Measurements from ENCODE around the gene XRCC3. TPM values are rescaled to one million over a fixed set of nuclear protein-coding genes. Genes with fewer than 3 reads are reported as not detected.

Gene XRCC3
- total RNA-seq (6.9 TPM), polyA plus RNA-seq (ENCODE audit: insufficient read depth in 1 of 8, insufficient read length in 8 of 8, low replicate concordance in 1 of 8) (10 to 100 TPM in 5 of 8 donors, 1 to 10 TPM in 3; 7.4 to 14.2 (median 11.5) TPM)
- long read RNA-seq, donor 1, partial matches to known transcripts = 0 of 1 reads
- long read RNA-seq, donor 1, other reads (novel, unspliced or antisense) = 0 of 1 reads
- long read RNA-seq, donor 2 = 0 reads
- long read RNA-seq, donor 3, partial matches to known transcripts = 0 of 1 reads
- long read RNA-seq, donor 3, other reads (novel, unspliced or antisense) = 0 of 1 reads
- long read RNA-seq, donor 4 = 0 reads
- long read RNA-seq, donor 5, partial matches to known transcripts = 0 of 1 reads
- long read RNA-seq, donor 5, other reads (novel, unspliced or antisense) = 0 of 1 reads
- long read RNA-seq, donor 6, partial matches to known transcripts = 83 of 98 reads
- long read RNA-seq, donor 6, other reads (novel, unspliced or antisense) = 13 of 98 reads
- long read RNA-seq, donor 7, partial matches to known transcripts = 0 of 1 reads
- long read RNA-seq, donor 7, other reads (novel, unspliced or antisense) = 0 of 1 reads
- long read RNA-seq, donor 8, partial matches to known transcripts = 0 of 1 reads
- long read RNA-seq, donor 8, other reads (novel, unspliced or antisense) = 0 of 1 reads
- long read RNA-seq, donor 9, partial matches to known transcripts = 0 of 1 reads
- long read RNA-seq, donor 9, other reads (novel, unspliced or antisense) = 0 of 1 reads
- long read RNA-seq, donor 10 = 0 reads
- long read RNA-seq, donor 11, partial matches to known transcripts = 0 of 1 reads
- long read RNA-seq, donor 11, other reads (novel, unspliced or antisense) = 0 of 1 reads

GRCh38 chr14:103715052-103716000 is at the start of gene XRCC3, which contains the start of gene ZFYVE21:
XRCC3 (minus strand) TSS chr14:103715451; CDS start chr14:103711087, 4,364 bp downstream.
ZFYVE21 (plus strand) TSS chr14:103715810; CDS start chr14:103715842, 32 bp downstream.
- peak; percentile 100 for DNase-seq
- Histone ChIP-seq H3K27ac (ENCODE audit: low read length) (peak within 1 kb of the TSS; percentile 77), H3K27me3 (ENCODE audit: control insufficient read depth, insufficient read depth, low read length) (no peaks in the 10 kb centered on the region), H3K36me3 (ENCODE audit: control insufficient read depth, insufficient read depth, low read length) (peaks cover 11% of the 10 kb centered on the region), H3K4me1 (ENCODE audit: control insufficient read depth, insufficient read depth, low read length) (peaks cover 69% of the 10 kb centered on the region), H3K9me3 (replicated peaks; ENCODE audit: control insufficient read depth, low read depth, low read length) (no peaks in the 10 kb centered on the region), H3K4me3 (ENCODE audit: low read length) (peak within 1 kb of the TSS; percentile 65)
- WGBS (ENCODE audit: insufficient coverage) = under 1% methylated on average over 121 of the region's 121 CpGs

- no peak overlapping the region for H3K4me3 ChIP-seq (ENCODE audit: low read length)
- H3K27me3 ChIP-seq (ENCODE audit: control insufficient read depth, insufficient read depth, low read length) = no peaks in the 10 kb centered on the region
- no peak for DNase-seq
- no peak overlapping the region for H3K27ac ChIP-seq (ENCODE audit: low read length)
- no peaks in the 10 kb centered on the region for H3K36me3 ChIP-seq (ENCODE audit: control insufficient read depth, insufficient read depth, low read length)
- no peaks in the 10 kb centered on the region for H3K9me3 ChIP-seq (replicated peaks; ENCODE audit: control insufficient read depth, low read depth, low read length)
- no peaks in the 10 kb centered on the region for H3K4me1 ChIP-seq (ENCODE audit: control insufficient read depth, insufficient read depth, low read length)
- WGBS (ENCODE audit: insufficient coverage) = no CpG with 5 or more reads among the region's 5 CpGs
Observed at GRCh38 chr14:103763730-103764488, 48.7 kb upstream of the XRCC3 start.

GRCh38 chr14:103762541-103762940 is 47.3 kb upstream of the XRCC3 start:
- H3K4me3 ChIP-seq (ENCODE audit: low read length) = no peak overlapping the region
- no peaks in the 10 kb centered on the region for H3K27me3 ChIP-seq (ENCODE audit: control insufficient read depth, insufficient read depth, low read length)
- no peak overlapping the region for H3K27ac ChIP-seq (ENCODE audit: low read length)
- no peaks in the 10 kb centered on the region for H3K36me3 ChIP-seq (ENCODE audit: control insufficient read depth, insufficient read depth, low read length)
- H3K4me1 ChIP-seq (ENCODE audit: control insufficient read depth, insufficient read depth, low read length) = no peaks in the 10 kb centered on the region
- 78% methylated on average over 11 of the region's 13 CpGs for WGBS (ENCODE audit: insufficient coverage)
- no peak for DNase-seq
- H3K9me3 ChIP-seq (replicated peaks; ENCODE audit: control insufficient read depth, low read depth, low read length) = no peaks in the 10 kb centered on the region

GRCh38 chr14:103762036-103762435 is 46.8 kb upstream of the XRCC3 start:
- no CpG with 5 or more reads among the region's 1 CpG for WGBS (ENCODE audit: insufficient coverage)
- Histone ChIP-seq H3K4me3 (ENCODE audit: low read length) (no peak overlapping the region), H3K4me1 (ENCODE audit: control insufficient read depth, insufficient read depth, low read length) (no peaks in the 10 kb centered on the region), H3K36me3 (ENCODE audit: control insufficient read depth, insufficient read depth, low read length) (no peaks in the 10 kb centered on the region), H3K9me3 (replicated peaks; ENCODE audit: control insufficient read depth, low read depth, low read length) (no peaks in the 10 kb centered on the region), H3K27ac (ENCODE audit: low read length) (no peak overlapping the region), H3K27me3 (ENCODE audit: control insufficient read depth, insufficient read depth, low read length) (no peaks in the 10 kb centered on the region)
- no peak for DNase-seq

GRCh38 chr14:103758059-103758776 is 43.0 kb upstream of the XRCC3 start:
- Histone ChIP-seq H3K27ac (ENCODE audit: low read length) (no peak overlapping the region), H3K4me3 (ENCODE audit: low read length) (no peak overlapping the region), H3K27me3 (ENCODE audit: control insufficient read depth, insufficient read depth, low read length) (no peaks in the 10 kb centered on the region), H3K36me3 (ENCODE audit: control insufficient read depth, insufficient read depth, low read length) (no peaks in the 10 kb centered on the region), H3K9me3 (replicated peaks; ENCODE audit: control insufficient read depth, low read depth, low read length) (no peaks in the 10 kb centered on the region), H3K4me1 (ENCODE audit: control insufficient read depth, insufficient read depth, low read length) (no peaks in the 10 kb centered on the region)
- 100% methylated on average over 1 of the region's 8 CpGs for WGBS (ENCODE audit: insufficient coverage)
- DNase-seq = no peak

GRCh38 chr14:103755060-103755459 is 39.8 kb upstream of the XRCC3 start:
- no peaks in the 10 kb centered on the region for H3K36me3 ChIP-seq (ENCODE audit: control insufficient read depth, insufficient read depth, low read length)
- no peak overlapping the region for H3K4me3 ChIP-seq (ENCODE audit: low read length)
- H3K9me3 ChIP-seq (replicated peaks; ENCODE audit: control insufficient read depth, low read depth, low read length) = no peaks in the 10 kb centered on the region
- no peak overlapping the region for H3K27ac ChIP-seq (ENCODE audit: low read length)
- no peaks in the 10 kb centered on the region for H3K4me1 ChIP-seq (ENCODE audit: control insufficient read depth, insufficient read depth, low read length)
- no peaks in the 10 kb centered on the region for H3K27me3 ChIP-seq (ENCODE audit: control insufficient read depth, insufficient read depth, low read length)
- no peak for DNase-seq
- WGBS (ENCODE audit: insufficient coverage) = 92% methylated on average over 2 of the region's 6 CpGs

DNA sequence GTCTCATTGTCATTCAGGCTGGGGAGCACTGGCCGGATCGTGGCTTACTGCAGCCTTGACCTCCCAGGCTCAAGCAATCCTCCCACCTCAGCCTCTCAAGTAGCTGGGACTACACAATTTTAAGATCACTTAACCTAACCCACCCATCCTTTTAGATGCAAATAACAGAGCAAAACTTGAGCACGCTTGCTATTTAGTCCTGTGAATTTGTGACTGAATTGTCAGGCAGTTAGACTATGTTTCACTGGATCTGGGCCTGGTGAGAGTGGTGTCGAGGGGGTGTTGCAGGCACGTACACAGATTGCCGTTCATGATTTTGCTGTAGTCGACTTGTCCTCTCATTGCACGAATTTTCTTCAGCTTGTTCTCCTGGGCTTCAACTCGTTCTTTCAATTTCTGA is 38.5 kb upstream of the XRCC3 start:
- Histone ChIP-seq H3K9me3 (replicated peaks; ENCODE audit: control insufficient read depth, low read depth, low read length) (no peaks in the 10 kb centered on the region), H3K27ac (ENCODE audit: low read length) (no peak overlapping the region), H3K27me3 (ENCODE audit: control insufficient read depth, insufficient read depth, low read length) (no peaks in the 10 kb centered on the region), H3K36me3 (ENCODE audit: control insufficient read depth, insufficient read depth, low read length) (no peaks in the 10 kb centered on the region), H3K4me1 (ENCODE audit: control insufficient read depth, insufficient read depth, low read length) (no peaks in the 10 kb centered on the region), H3K4me3 (ENCODE audit: low read length) (no peak overlapping the region)
- 78% methylated on average over 8 of the region's 9 CpGs for WGBS (ENCODE audit: insufficient coverage)
- no peak for DNase-seq

DNA sequence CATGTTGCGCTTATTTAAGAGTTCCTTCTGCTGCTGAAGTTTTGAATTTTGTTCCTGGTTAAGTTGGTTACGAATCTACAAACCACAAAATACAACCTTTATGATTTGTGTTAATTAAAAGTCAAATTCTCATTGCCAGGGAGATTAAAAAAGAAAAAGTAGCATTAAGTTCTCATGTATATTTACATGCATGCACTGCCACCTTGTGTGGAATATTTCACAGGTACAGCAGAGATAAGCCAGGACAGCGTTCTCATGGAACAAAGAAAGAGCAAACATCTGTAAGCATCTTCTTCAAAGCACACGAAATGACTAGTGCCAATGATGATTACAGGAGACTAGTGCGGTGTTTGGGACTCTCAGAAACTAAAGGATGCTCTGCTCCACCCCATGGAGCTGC is 34.6 kb upstream of the XRCC3 start:
- peaks cover 4% of the 10 kb centered on the region for H3K36me3 ChIP-seq (ENCODE audit: control insufficient read depth, insufficient read depth, low read length)
- DNase-seq = no peak
- no peaks in the 10 kb centered on the region for H3K9me3 ChIP-seq (replicated peaks; ENCODE audit: control insufficient read depth, low read depth, low read length)
- no peaks in the 10 kb centered on the region for H3K4me1 ChIP-seq (ENCODE audit: control insufficient read depth, insufficient read depth, low read length)
- H3K27me3 ChIP-seq (ENCODE audit: control insufficient read depth, insufficient read depth, low read length) = no peaks in the 10 kb centered on the region
- H3K4me3 ChIP-seq (ENCODE audit: low read length) = no peak overlapping the region
- 100% methylated on average over 2 of the region's 5 CpGs for WGBS (ENCODE audit: insufficient coverage)
- no peak overlapping the region for H3K27ac ChIP-seq (ENCODE audit: low read length)

DNA sequence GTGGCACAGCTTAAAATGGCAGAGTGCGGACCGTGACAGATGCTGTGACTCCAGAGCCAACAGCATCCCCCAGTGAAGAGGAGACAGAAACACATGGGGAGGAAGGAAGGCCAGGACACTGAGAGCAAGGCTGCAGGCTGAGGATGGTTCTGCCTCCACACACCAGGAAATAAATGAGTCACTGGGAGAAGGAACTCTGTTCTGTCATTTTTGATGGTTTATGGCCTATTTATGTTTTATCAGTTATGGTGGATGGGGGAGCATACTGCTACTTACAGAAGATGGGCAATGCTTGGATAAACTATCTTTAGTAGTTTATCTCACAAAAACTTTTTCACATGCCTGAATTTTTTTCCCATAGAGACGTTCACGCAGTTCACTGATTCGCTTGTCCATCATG is 34.2 kb upstream of the XRCC3 start:
- Histone ChIP-seq H3K36me3 (ENCODE audit: control insufficient read depth, insufficient read depth, low read length) (peaks cover 8% of the 10 kb centered on the region), H3K27me3 (ENCODE audit: control insufficient read depth, insufficient read depth, low read length) (no peaks in the 10 kb centered on the region), H3K9me3 (replicated peaks; ENCODE audit: control insufficient read depth, low read depth, low read length) (no peaks in the 10 kb centered on the region), H3K4me3 (ENCODE audit: low read length) (no peak overlapping the region), H3K4me1 (ENCODE audit: control insufficient read depth, insufficient read depth, low read length) (no peaks in the 10 kb centered on the region), H3K27ac (ENCODE audit: low read length) (no peak overlapping the region)
- WGBS (ENCODE audit: insufficient coverage) = 100% methylated on average over 2 of the region's 5 CpGs
- DNase-seq = no peak

Data from muscle of leg (tissue), 16 donors.